OCI-LY3 (cell line): ENCODE data around the gene R3HDM2.

Experiments used
- H2AFZ ChIP-seq: fragments of 200-600, 300-600 bp; shearing (Covaris generic); 2 replicates; pipeline ENCODE4 v1.6.0; 2014; ENCODE audit warnings: antibody characterized with exemption, low read depth, low read length
- H3K27ac ChIP-seq: fragments of 200-600, 300-600 bp; sonication (generic); 2 replicates; pipeline ENCODE4 v1.5.1; 2014; ENCODE audit warnings: mild to moderate bottlenecking, low read length, moderate library complexity, mixed read lengths
- H3K27me3 ChIP-seq: fragments of 200-600, 300-600 bp; sonication (generic); 2 replicates; pipeline ENCODE4 v1.6.1; 2014; ENCODE audit warnings: low read depth, low read length, mixed read lengths
- H3K36me3 ChIP-seq: fragments of 200-600, 300-600 bp; sonication (generic); replicated peaks from 2 replicates; pipeline ENCODE3; 2014; ENCODE audit warnings: low read depth, low read length, mixed read lengths
- H3K4me1 ChIP-seq: fragments of 300-600, 200-600 bp; sonication (generic); 2 replicates; pipeline ENCODE4 v1.6.1; 2014; ENCODE audit warnings: low read length, mixed read lengths
- H3K4me2 ChIP-seq: fragments of 200-600, 300-600 bp; sonication (generic); 2 replicates; pipeline ENCODE4 v1.6.1; 2014; ENCODE audit warnings: low read length, mixed read lengths
- H3K4me3 ChIP-seq: fragments of 300-600, 200-600 bp; sonication (generic); 2 replicates; pipeline ENCODE4 v1.5.1; 2014; ENCODE audit warnings: antibody characterized with exemption, mild to moderate bottlenecking, low read length, moderate library complexity
- H3K79me2 ChIP-seq: fragments of 300-600, 200-600 bp; shearing (Covaris generic); 2 replicates; pipeline ENCODE4 v1.6.1; 2014; ENCODE audit warnings: mild to moderate bottlenecking, low read length, mixed read lengths
- H3K9ac ChIP-seq: fragments of 300-600, 200-600 bp; shearing (Covaris generic); 2 replicates; pipeline ENCODE4 v1.6.0; 2014; ENCODE audit warnings: mild to moderate bottlenecking, low read length, moderate library complexity
- H3K9me3 ChIP-seq: fragments of 200-600, 300-600 bp; shearing (Covaris generic); 2 replicates; pipeline ENCODE4 v1.6.1; 2014; ENCODE audit warnings: low read length, mixed read lengths; ENCODE audit not compliant: insufficient read depth
- H4K20me1 ChIP-seq: fragments of 200-600, 300-600 bp; sonication (generic); 2 replicates; pipeline ENCODE4 v1.6.1; 2016; ENCODE audit warnings: low read length, mixed read lengths; ENCODE audit not compliant: insufficient read depth
- CTCF ChIP-seq: fragments of 200-600, 300-600 bp; sonication (generic); IDR thresholded peaks from 2 replicates; pipeline ENCODE4 v1.5.1; 2014; ENCODE audit warnings: antibody characterized with exemption, low read length, low read depth
- EZH2phosphoT487 ChIP-seq: fragments of 200-600 bp; shearing (Covaris generic); IDR thresholded peaks from 2 replicates; pipeline ENCODE4 v1.6.1; 2018; ENCODE audit warnings: antibody characterized with exemption, mixed run types, low read depth

R3HDM2 gene

GRCh38 chr12:57235728-57236131 lies 195.1 kb downstream of the R3HDM2 start:
- TF ChIP-seq CTCF (no peak), EZH2phosphoT487 (no peak)
- no peaks in the 10 kb centered on the region for H3K9me3 ChIP-seq
- no peak overlapping the region for H3K9ac ChIP-seq
- H3K4me3 ChIP-seq: no peak overlapping the region
- peaks cover 13% of the 10 kb centered on the region for H4K20me1 ChIP-seq
- H3K4me1 ChIP-seq: peaks cover 16% of the 10 kb centered on the region
- H3K79me2 ChIP-seq: peaks cover 16% of the 10 kb centered on the region
- H3K4me2 ChIP-seq: no peak overlapping the region
- H2AFZ ChIP-seq: no peak overlapping the region
- no peak overlapping the region for H3K27ac ChIP-seq
- H3K36me3 ChIP-seq: peaks cover 41% of the 10 kb centered on the region
- H3K27me3 ChIP-seq: peaks cover 5% of the 10 kb centered on the region

- Histone ChIP-seq H3K27ac (no peak overlapping the region), H3K4me2 (no peak overlapping the region), H2AFZ (no peak overlapping the region), H3K27me3 (0 out of 2 replicates have a peak, but pooled peaks cover 4% of the 10 kb centered on the region), H3K79me2 (peaks cover 22% of the 10 kb centered on the region), H3K4me1 (peaks cover 18% of the 10 kb centered on the region), H3K9ac (no peak overlapping the region), H3K36me3 (peaks cover 46% of the 10 kb centered on the region), H4K20me1 (peaks cover 17% of the 10 kb centered on the region), H3K4me3 (no peak overlapping the region), H3K9me3 (no peaks in the 10 kb centered on the region)
- TF ChIP-seq CTCF (no peak), EZH2phosphoT487 (no peak)
Measured at GRCh38 chr12:57235017-57235727, 195.7 kb downstream of the R3HDM2 start.

- Histone ChIP-seq H3K36me3 (peaks cover 47% of the 10 kb centered on the region), H3K4me1 (peaks cover 18% of the 10 kb centered on the region)
Measured at GRCh38 chr12:57234571-57235016, 196.2 kb downstream of the R3HDM2 start.

GRCh38 chr12:57234233-57234570 lies 196.6 kb downstream of the R3HDM2 start:
- Histone ChIP-seq H3K9ac (no peak overlapping the region), H3K36me3 (peaks cover 47% of the 10 kb centered on the region), H2AFZ (no peak overlapping the region), H3K79me2 (peaks cover 29% of the 10 kb centered on the region), H3K4me3 (no peak overlapping the region), H3K27ac (no peak overlapping the region), H3K4me2 (no peak overlapping the region), H3K4me1 (peaks cover 18% of the 10 kb centered on the region), H3K27me3 (0 out of 2 replicates have a peak, but pooled peaks cover 4% of the 10 kb centered on the region), H3K9me3 (no peaks in the 10 kb centered on the region), H4K20me1 (peaks cover 17% of the 10 kb centered on the region)
- TF ChIP-seq CTCF (no peak), EZH2phosphoT487 (no peak)

More at GRCh38 chr12:57234571-57235016, 196.2 kb downstream of the R3HDM2 start:
- H3K27ac ChIP-seq: no peak overlapping the region
- no peaks in the 10 kb centered on the region for H3K9me3 ChIP-seq
- TF ChIP-seq EZH2phosphoT487: no peak
- TF ChIP-seq CTCF: no peak
- no peak overlapping the region for H2AFZ ChIP-seq
- no peak overlapping the region for H3K4me2 ChIP-seq
- no peak overlapping the region for H3K4me3 ChIP-seq
- 0 out of 2 replicates have a peak, but pooled peaks cover 4% of the 10 kb centered on the region for H3K27me3 ChIP-seq
- H3K9ac ChIP-seq: no peak overlapping the region
- peaks cover 27% of the 10 kb centered on the region for H3K79me2 ChIP-seq
- H4K20me1 ChIP-seq: peaks cover 17% of the 10 kb centered on the region
